Measurements from ENCODE around the gene SIT1. TPM values are rescaled to one million over a fixed set of nuclear protein-coding genes. Genes with fewer than 3 reads are reported as not detected.
A peak's percentile ranks its signal among the peaks of the same experiment; 100 is the strongest.

The SIT1 gene
- total RNA-seq, 1 donor from 2014 or later, result not detected

DNA sequence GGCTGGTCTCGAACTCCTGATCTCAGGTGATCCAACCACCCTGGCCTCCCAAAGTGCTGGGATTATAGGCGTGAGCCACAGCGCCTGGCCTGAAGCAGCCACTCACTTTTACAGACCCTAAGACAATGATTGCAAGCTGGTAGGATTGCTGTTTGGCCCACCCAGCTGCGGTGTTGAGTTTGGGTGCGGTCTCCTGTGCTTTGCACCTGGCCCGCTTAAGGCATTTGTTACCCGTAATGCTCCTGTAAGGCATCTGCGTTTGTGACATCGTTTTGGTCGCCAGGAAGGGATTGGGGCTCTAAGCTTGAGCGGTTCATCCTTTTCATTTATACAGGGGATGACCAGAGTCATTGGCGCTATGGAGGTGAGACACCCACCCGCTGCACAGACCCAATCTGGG is 24.5 kb upstream of the SIT1 start:
- Histone ChIP-seq H3K79me2 (ENCODE audit: insufficient read depth, low read length) (no peaks in the 10 kb centered on the region), H3K36me3 (ENCODE audit: insufficient read depth, low read length) (no peaks in the 10 kb centered on the region), H3K4me3 (ENCODE audit: insufficient read depth, low read depth, low read length) (peak overlapping the region; percentile 48), H3K9me3 (ENCODE audit: insufficient read depth, low read depth, low read length) (no peaks in the 10 kb centered on the region), H3K4me1 (ENCODE audit: insufficient read depth, low read length) (peaks cover 16% of the 10 kb centered on the region), H3K4me2 (ENCODE audit: low read length) (peak overlapping the region; percentile 93), H3K27ac (ENCODE audit: low read depth, low read length) (no peak overlapping the region), H4K20me1 (ENCODE audit: insufficient read depth, low read length) (peaks cover 8% of the 10 kb centered on the region), H2AFZ (ENCODE audit: low read depth, low read length) (peak overlapping the region; percentile 98), H3K9ac (ENCODE audit: low read length) (peak overlapping the region; percentile 54), H3K27me3 (ENCODE audit: insufficient read depth, low read length) (peaks cover 11% of the 10 kb centered on the region)
- Mint-ChIP-seq H3K4me3 (ENCODE audit: unreplicated experiment) (peak overlapping the region; percentile 73), H3K27ac (ENCODE audit: unreplicated experiment) (no peak overlapping the region), H3K9me3 (ENCODE audit: unreplicated experiment) (no peaks in the 10 kb centered on the region), H3K27me3 (ENCODE audit: low read depth, unreplicated experiment) (peaks cover 20% of the 10 kb centered on the region), H3K4me1 (ENCODE audit: low read depth, unreplicated experiment) (peaks cover 2% of the 10 kb centered on the region), H3K36me3 (ENCODE audit: low read depth, unreplicated experiment) (no peaks in the 10 kb centered on the region)
- no peak for FAIRE-seq
- TF ChIP-seq, protein P1, sequence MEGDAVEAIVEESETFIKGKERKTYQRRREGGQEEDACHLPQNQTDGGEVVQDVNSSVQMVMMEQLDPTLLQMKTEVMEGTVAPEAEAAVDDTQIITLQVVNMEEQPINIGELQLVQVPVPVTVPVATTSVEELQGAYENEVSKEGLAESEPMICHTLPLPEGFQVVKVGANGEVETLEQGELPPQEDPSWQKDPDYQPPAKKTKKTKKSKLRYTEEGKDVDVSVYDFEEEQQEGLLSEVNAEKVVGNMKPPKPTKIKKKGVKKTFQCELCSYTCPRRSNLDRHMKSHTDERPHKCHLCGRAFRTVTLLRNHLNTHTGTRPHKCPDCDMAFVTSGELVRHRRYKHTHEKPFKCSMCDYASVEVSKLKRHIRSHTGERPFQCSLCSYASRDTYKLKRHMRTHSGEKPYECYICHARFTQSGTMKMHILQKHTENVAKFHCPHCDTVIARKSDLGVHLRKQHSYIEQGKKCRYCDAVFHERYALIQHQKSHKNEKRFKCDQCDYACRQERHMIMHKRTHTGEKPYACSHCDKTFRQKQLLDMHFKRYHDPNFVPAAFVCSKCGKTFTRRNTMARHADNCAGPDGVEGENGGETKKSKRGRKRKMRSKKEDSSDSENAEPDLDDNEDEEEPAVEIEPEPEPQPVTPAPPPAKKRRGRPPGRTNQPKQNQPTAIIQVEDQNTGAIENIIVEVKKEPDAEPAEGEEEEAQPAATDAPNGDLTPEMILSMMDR (IDR thresholded peaks at IDR 0.05; ENCODE audit: insufficient read depth, low read depth, low read length), result no peak
- no peak for TF ChIP-seq EZH2 (IDR thresholded peaks at IDR 0.05; ENCODE audit: insufficient read depth, low read length)
- no peak for DNase-seq (ENCODE audit: low read depth)

DNA sequence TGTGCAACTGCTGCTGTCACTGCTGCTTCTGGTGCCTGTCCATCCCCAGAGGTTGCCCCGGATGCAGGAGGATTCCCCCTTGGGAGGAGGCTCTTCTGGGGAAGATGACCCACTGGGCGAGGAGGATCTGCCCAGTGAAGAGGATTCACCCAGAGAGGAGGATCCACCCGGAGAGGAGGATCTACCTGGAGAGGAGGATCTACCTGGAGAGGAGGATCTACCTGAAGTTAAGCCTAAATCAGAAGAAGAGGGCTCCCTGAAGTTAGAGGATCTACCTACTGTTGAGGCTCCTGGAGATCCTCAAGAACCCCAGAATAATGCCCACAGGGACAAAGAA is 23.3 kb upstream of the SIT1 start:
- no peak overlapping the region for H2AFZ ChIP-seq (ENCODE audit: low read depth, low read length)

More for the DNA sequence above, 23.3 kb upstream of the SIT1 start:
- Mint-ChIP-seq H3K9me3 (ENCODE audit: unreplicated experiment) (no peaks in the 10 kb centered on the region), H3K4me3 (ENCODE audit: unreplicated experiment) (peak overlapping the region; percentile 20), H3K4me1 (ENCODE audit: low read depth, unreplicated experiment) (peaks cover 6% of the 10 kb centered on the region), H3K27me3 (ENCODE audit: low read depth, unreplicated experiment) (peaks cover 20% of the 10 kb centered on the region), H3K27ac (ENCODE audit: unreplicated experiment) (no peak overlapping the region), H3K36me3 (ENCODE audit: low read depth, unreplicated experiment) (no peaks in the 10 kb centered on the region)
- Histone ChIP-seq H3K9ac (ENCODE audit: low read length) (no peak overlapping the region), H3K27ac (ENCODE audit: low read depth, low read length) (no peak overlapping the region), H3K27me3 (ENCODE audit: insufficient read depth, low read length) (peaks cover 11% of the 10 kb centered on the region), H3K36me3 (ENCODE audit: insufficient read depth, low read length) (no peaks in the 10 kb centered on the region), H3K9me3 (ENCODE audit: insufficient read depth, low read depth, low read length) (no peaks in the 10 kb centered on the region), H3K79me2 (ENCODE audit: insufficient read depth, low read length) (no peaks in the 10 kb centered on the region), H3K4me2 (ENCODE audit: low read length) (no peak overlapping the region), H3K4me1 (ENCODE audit: insufficient read depth, low read length) (peaks cover 20% of the 10 kb centered on the region), H3K4me3 (ENCODE audit: insufficient read depth, low read depth, low read length) (no peak overlapping the region), H4K20me1 (ENCODE audit: insufficient read depth, low read length) (peaks cover under 1% of the 10 kb centered on the region)
- FAIRE-seq (no peak), DNase-seq (ENCODE audit: low read depth) (no peak)
- no peak for TF ChIP-seq EZH2 (IDR thresholded peaks at IDR 0.05; ENCODE audit: insufficient read depth, low read length)
- TF ChIP-seq, protein P1 (IDR thresholded peaks at IDR 0.05; ENCODE audit: insufficient read depth, low read depth, low read length), result no peak

Measured in astrocyte (in vitro differentiated cells and primary cell).